Neutrophil (primary cell): ENCODE data around the gene SEC61A1.

ENCODE experiments used
- H3K27ac ChIP-seq: fragments of 200-600 bp; sonication (generic); 2 replicates; pipeline ENCODE4 v1.5.1; 2016; ENCODE audit warnings: mild to moderate bottlenecking, moderate library complexity
- H3K27me3 ChIP-seq: fragments of 200-600 bp; sonication (generic); 2 replicates; pipeline ENCODE4 v1.6.0; 2016; ENCODE audit warnings: mild to moderate bottlenecking
- H3K36me3 ChIP-seq: fragments of 200-600 bp; sonication (generic); 2 replicates; pipeline ENCODE4 v1.5.1; 2017
- H3K4me1 ChIP-seq, 2 experiments: fragments of 200-600 bp in 1 of 2; sonication (generic) in 1 of 2; 1 replicate in 1 of 2; 2 replicates in 1 of 2; pipeline versions ENCODE4 v1.5.1 to v1.6.1; 2013 to 2016; ENCODE audit warnings: low read depth in 1 of 2, low read length in 1 of 2, mild to moderate bottlenecking in 1 of 2, moderate library complexity in 1 of 2; ENCODE audit not compliant: control insufficient read depth in 1 of 2, insufficient read depth in 1 of 2
- H3K4me3 ChIP-seq, 2 experiments: fragments of 200-600 bp in 1 of 2; sonication (generic) in 1 of 2; 1 replicate in 1 of 2; 2 replicates in 1 of 2; pipeline ENCODE4 v1.5.1; 2013 to 2016; ENCODE audit warnings: low read depth in 1 of 2, low read length in 1 of 2, mild to moderate bottlenecking in 1 of 2, moderate library complexity in 1 of 2
- H3K9me3 ChIP-seq: fragments of 200-600 bp; sonication (generic); 2 replicates; pipeline ENCODE4 v1.5.1; 2016
- TF ChIP-seq, protein P1 (sequence below): fragments of 200-600 bp; sonication (generic); IDR thresholded peaks from 2 replicates; pipeline ENCODE4 v1.5.1; 2016; ENCODE audit warnings: antibody characterized with exemption

SEC61A1 gene

DNA sequence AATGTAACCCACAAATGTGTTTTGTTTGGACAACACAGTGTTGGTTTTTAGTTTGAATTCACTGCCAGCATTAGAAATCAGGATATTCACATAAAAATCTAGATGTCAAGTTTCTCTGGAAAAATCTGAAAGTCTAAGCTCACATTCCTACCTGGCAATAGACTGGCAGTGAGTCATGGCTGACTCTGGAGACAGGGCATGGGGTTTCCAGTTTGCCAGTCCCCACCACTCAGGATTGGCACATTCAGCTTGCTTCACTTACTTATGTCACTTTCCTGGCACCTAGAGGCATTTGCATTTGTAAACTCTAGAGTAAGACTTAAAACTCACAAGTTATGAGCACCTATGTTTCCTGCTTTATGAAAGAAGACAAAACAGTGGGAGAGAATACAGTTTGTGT, 19.1 kb upstream of the SEC61A1 start:
- no peaks in the 10 kb centered on the region for H3K4me1 ChIP-seq
- TF ChIP-seq, protein P1, sequence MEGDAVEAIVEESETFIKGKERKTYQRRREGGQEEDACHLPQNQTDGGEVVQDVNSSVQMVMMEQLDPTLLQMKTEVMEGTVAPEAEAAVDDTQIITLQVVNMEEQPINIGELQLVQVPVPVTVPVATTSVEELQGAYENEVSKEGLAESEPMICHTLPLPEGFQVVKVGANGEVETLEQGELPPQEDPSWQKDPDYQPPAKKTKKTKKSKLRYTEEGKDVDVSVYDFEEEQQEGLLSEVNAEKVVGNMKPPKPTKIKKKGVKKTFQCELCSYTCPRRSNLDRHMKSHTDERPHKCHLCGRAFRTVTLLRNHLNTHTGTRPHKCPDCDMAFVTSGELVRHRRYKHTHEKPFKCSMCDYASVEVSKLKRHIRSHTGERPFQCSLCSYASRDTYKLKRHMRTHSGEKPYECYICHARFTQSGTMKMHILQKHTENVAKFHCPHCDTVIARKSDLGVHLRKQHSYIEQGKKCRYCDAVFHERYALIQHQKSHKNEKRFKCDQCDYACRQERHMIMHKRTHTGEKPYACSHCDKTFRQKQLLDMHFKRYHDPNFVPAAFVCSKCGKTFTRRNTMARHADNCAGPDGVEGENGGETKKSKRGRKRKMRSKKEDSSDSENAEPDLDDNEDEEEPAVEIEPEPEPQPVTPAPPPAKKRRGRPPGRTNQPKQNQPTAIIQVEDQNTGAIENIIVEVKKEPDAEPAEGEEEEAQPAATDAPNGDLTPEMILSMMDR = no peak
- no peaks in the 10 kb centered on the region for H3K9me3 ChIP-seq
- no peaks in the 10 kb centered on the region for H3K27me3 ChIP-seq
- no peak overlapping the region for H3K27ac ChIP-seq
- H3K4me3 ChIP-seq = no peak overlapping the region
- H3K36me3 ChIP-seq = no peaks in the 10 kb centered on the region

DNA sequence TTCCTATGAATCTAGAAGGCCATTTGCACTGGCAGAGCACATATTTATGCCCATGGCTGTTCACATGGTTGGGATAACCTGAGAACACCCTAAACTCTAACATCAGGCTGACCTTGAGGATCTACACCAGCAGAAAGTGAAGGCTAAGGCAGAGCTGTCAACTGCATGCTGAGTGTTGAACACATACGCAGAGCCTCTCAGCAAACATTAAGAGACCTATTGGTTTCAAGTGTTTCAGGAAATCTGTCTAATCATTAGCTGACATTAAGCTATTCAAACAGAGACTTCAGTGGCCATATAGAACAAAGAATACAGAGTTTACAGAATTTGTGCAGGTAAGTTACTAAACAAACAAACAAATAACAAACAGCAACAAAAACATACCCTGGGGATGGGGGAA, 16.1 kb upstream of the SEC61A1 start:
- Histone ChIP-seq H3K27ac (no peak overlapping the region), H3K36me3 (no peaks in the 10 kb centered on the region), H3K9me3 (no peaks in the 10 kb centered on the region), H3K4me3 (no peak overlapping the region), H3K27me3 (peaks cover 13% of the 10 kb centered on the region), H3K4me1 (no peaks in the 10 kb centered on the region)
- TF ChIP-seq, protein P1 = no peak

DNA sequence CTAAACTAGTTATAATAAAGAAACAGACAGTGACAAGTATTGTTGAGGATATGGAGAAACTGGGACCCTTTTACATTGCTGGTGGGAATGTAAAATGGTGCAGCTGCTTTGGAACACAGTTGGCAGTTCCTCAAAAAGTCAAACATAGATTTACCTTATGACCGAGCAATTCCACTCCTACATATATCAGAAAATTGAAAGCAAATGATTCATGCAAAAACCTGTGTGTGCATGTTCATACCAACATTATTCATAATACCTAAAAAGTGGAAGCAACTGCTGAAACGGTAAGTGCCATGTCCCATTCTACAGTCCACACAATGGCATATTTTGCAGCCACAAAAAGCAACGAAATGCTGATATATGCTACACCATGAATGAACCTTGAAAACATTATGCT, 12.2 kb upstream of the SEC61A1 start:
- TF ChIP-seq, protein P1 = no peak
- Histone ChIP-seq H3K4me3 (no peak overlapping the region), H3K4me1 (no peaks in the 10 kb centered on the region), H3K36me3 (no peaks in the 10 kb centered on the region), H3K27ac (no peak overlapping the region), H3K9me3 (no peaks in the 10 kb centered on the region), H3K27me3 (peaks cover 28% of the 10 kb centered on the region)

DNA sequence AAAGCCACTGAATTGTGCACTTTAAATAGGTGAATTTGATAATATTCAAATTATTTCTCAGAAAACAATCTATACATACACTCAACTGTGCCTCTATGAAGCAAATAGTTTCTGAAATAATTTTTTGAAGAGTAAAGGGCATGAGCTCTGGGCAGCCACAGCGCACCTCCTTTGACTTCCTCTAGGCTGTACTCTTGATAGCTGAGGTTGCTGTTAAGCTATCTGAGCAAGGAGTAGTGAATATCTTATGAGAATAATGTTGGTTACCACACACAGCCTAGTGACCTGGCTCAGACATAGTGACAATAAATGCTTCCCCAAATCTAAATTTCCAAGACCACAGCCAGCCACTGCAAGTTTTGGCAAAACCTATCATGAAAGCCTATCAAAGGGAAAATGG, 11.6 kb upstream of the SEC61A1 start:
- Histone ChIP-seq H3K4me3 (no peak overlapping the region), H3K27me3 (peaks cover 34% of the 10 kb centered on the region), H3K4me1 (no peaks in the 10 kb centered on the region), H3K27ac (no peak overlapping the region), H3K9me3 (no peaks in the 10 kb centered on the region), H3K36me3 (no peaks in the 10 kb centered on the region)
- TF ChIP-seq, protein P1 = no peak

DNA sequence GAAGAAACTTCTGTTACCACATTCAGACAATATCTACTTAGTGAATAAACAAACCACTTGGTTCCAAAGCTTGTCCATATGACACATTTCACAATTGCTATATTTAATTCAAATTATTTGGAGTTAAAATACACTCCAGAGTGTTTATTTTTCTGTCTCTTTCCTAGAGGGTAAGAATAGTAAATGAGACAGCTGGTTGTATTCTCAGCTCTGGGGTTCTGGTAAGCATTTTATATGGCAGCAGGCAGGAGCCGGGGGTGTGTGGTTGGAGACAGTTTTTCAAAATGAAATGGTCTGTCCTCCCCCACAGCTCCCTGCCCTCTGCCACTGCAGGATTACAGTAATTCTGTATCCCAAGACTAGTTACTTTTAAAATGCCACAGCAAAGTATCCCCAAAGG, 10.9 kb upstream of the SEC61A1 start:
- Histone ChIP-seq H3K4me1 (no peaks in the 10 kb centered on the region), H3K9me3 (no peaks in the 10 kb centered on the region), H3K27me3 (peaks cover 34% of the 10 kb centered on the region), H3K27ac (no peak overlapping the region), H3K4me3 (no peak overlapping the region), H3K36me3 (no peaks in the 10 kb centered on the region)
- TF ChIP-seq, protein P1 = no peak

DNA sequence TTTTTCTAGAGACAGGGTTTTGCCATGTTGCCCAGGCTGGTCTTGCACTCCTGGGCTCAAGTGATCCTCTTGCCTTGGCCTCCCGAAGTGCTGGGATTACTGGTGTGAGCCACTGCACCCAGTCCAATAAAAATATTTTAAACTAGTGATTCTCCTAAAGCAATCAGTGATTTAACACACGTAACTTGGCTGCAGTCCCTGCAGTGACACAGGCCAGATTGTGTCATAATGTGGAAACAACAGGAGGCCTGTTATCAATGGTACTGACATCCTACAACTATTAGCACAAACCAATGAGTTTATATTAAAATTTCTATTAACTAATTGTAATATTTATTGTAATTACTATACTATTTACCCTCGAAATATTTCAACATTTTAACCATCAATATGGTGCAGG, 1.6 kb upstream of the SEC61A1 start:
- peaks cover 10% of the 10 kb centered on the region for H3K36me3 ChIP-seq
- no peak overlapping the region for H3K4me3 ChIP-seq
- no peak overlapping the region for H3K27ac ChIP-seq
- TF ChIP-seq, protein P1 = no peak
- H3K27me3 ChIP-seq = peaks cover 24% of the 10 kb centered on the region
- H3K9me3 ChIP-seq = no peaks in the 10 kb centered on the region
- H3K4me1 ChIP-seq = peaks cover 37 to 40% of the 10 kb centered on the region in 2 experiments
